GM19328 (cell line): Measurements from ENCODE around the gene EXOC7.

ENCODE experiments used
- ATAC-seq: cut with Tn5 transposase; IDR thresholded peaks from one replicate; pipeline ENCODE4 v1.9.1; 2021; ENCODE audit warnings: mild to moderate bottlenecking, moderate library complexity; ENCODE audit not compliant: unreplicated experiment

Gene EXOC7

GRCh38 chr17:76138896-76139752, 35.5 kb upstream of the EXOC7 start:
- no peak for ATAC-seq

DNA sequence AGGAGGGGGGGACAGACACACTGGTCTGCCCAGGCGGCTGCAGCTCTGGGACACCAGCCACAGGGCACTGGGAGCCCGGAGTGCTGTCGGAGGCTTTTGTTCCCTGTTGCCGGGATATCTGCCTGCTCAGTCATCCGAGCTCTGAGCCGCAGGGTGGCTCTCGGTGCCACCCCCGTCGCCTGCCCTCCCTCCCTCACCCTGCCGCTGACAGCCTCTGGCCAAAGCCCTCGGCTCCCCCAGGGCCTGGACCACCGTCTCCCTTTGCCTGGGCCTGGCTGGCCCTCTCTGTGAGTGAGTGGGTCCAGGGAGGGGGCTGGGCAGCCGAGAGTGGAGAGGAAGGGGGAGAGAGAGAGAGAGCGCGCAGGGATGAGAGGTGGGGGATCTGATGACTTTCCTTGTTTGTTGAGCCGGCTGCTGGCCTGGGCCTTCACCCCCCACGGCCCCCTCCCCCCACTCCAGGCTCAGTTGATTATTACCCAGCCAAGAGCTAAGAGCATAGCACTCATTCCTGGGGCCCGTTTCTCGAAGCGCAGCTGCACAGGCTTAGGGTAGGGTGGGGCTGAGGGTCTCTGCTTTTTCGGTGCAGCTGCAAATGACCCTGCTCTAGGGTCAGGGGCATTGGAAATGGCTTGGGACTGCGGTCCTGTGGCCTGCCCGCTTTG, 34.8 kb upstream of the EXOC7 start:
- no peak for ATAC-seq

DNA sequence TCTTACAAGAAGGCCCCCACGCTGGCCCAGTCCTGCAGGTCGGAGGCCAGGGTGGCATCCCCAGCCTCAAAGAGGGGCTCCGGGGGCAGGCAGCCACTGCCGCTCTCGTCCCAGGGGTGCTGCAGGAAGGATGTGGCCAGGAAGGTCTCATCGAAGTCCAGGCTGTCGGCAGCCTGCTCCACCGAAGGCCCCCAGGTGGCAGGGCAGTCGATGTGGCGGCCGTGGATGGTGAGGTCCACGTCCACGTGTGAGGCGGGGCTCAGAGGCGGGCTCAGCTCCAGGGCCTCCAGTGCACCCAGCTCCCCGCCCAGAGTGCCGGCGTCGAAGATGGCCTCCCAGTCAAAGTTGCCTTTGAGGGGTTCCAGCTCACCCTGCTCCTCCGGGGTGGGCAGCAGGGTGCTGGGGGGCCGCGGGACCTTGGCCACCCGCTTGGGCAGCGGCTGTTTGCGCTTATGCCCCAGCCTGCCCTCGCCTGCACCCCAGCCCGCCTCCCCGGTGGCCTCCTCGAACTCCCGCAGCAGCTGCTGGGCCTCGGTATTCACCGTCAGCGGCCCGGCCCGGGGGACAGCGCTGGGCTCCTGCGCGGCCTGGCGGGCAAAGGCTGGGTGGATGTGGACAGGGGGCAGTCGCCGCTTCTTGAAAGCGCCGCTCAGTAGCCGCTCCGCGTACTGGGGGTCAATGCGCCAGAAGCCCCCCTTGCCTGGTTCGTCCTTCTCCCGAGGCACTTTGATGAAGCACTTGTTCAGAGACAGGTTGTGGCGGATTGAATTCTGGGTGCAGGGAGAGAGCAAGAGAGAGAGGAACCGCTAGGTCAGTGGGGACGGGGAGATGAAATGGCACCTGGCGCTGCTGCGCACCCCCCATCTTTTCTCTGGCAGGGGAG, 34.0 kb upstream of the EXOC7 start:
- no peak for ATAC-seq

- no peak for ATAC-seq
Measured at GRCh38 chr17:76137001-76137350, 33.4 kb upstream of the EXOC7 start.

GRCh38 chr17:76136276-76137000, 32.9 kb upstream of the EXOC7 start:
- no peak for ATAC-seq

DNA sequence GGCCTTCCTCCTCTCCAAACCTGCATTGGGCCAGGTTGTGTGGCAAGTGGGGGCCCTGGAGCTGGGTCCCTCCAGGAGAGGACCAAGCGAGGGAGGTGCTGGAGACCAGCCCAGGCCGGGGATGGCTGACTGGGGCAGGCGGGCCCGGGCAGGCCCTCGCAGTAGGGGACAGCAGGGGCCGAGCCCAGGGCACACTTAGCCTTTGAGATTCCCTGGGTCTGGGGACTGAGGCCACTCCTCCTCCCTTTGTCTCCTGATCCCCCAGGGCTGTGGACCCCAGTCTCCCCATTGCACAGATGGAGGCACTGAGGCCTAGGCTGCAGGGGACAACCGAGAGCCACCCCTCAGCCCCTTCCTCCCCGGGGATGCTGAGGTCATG, 32.2 kb upstream of the EXOC7 start:
- no peak for ATAC-seq

- ATAC-seq = no peak
Measured at GRCh38 chr17:76134911-76135809, 31.6 kb upstream of the EXOC7 start.

DNA sequence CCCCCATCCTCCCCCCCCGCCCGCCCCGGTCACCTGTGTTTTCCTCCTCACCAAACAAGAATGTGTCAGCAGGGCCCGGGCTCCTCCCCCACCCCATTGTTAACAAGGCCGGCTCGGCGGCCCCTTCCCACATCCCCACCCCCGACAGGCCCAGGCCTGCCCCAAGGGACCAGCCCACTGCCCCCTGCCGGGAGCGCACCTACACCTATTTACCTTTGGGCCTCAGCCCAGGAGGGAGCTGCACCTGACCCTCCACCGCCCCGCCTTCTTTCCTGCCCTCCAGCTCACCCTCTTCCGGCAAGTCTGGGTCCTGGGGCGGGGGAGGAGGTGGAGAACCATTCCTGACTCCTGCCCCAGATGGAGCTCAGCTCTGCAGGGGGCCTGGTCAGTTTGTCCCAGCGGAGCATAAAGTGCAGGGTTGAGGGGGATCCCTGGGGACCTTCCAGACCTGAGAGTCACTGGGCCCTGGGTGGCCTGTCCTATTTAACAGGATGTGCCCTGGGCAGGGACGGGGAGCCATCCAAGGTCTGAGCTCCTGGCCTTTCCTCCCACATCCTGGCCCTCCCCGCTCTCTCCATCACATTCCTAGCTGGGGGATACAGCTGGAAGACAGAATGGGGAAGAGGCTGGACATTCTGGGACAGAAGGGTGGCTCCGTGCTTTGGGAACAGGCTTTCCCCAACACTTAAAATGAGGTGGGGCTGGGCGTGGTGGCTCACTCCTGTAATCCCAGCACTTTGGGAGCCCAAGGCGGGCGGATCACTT, 29.2 kb upstream of the EXOC7 start:
- no peak for ATAC-seq

DNA sequence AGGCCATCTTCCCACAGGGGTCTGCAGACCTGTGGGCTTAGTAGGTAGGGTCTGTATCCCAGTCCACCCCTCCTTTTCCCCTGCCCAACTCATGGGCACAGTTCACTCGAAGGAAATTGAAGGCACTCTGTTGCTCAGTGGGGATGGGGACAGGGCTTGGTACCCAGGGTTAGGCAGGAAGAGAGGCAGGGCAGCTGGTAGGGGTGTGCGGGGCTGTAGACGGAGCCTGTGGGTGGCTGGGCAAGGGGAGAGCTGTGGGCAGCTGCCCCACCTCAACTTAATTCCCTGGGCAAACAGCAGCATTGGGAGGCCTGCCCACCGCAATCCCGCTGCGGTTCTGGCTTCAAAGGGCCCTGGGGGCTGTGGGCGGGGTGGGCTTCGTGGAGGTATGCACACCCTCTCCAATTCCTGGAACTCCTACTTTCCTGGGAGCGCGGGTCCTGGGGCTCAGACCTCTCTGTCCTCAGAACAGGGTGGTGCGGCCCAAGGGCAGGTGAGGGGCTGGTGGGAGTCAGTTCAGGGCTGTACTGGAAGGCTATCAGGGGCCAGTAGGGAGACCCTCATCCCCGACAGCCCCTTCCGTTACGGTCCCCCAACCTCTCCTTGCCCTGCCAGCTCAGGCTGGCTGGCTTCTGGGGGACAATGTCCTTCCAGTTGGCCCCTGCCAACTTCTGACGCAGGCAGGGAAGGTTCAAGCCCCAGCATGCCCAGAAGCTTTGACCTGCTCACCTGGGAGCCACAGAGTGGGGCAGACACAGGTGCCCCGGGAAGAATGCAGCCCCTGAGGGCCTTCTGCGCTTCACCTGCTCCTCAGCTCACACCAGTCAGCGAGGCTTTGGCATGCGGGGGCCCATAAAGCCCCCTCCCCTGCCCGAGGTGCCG, 28.3 kb upstream of the EXOC7 start:
- no peak for ATAC-seq

DNA sequence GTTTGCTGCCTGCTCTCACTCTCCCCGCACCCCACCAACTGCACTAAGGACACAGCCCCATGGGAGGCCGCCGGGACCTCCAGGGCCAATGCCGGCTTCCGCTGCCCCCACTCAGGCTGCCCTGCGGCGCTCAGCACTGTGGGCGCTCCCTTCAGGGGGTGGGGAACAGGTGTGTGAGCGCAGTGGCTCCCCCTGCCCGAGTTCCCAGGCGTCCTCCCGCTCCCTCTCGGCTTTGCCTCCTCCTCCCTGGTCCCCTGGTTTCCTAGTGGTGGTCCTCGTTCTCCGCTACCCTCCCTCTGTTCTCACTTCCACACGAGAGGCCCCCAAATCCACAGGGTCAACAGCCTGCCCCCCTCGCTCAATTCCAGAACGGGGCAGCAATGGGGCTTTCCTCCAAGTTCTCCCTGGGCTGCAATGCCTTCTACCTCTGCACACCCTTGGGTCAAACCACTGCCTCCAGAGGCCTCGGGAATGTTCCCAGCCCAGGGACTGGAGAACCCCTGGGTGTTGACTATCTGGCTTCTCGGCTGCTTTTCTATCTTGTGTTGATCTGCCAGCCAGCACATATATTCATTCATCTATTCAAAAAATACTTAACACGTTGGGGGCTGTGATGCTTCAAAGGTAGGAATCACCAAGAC, 27.6 kb upstream of the EXOC7 start:
- no peak for ATAC-seq

GRCh38 chr17:76130473-76130872, 26.9 kb upstream of the EXOC7 start:
- ATAC-seq = no peak

DNA sequence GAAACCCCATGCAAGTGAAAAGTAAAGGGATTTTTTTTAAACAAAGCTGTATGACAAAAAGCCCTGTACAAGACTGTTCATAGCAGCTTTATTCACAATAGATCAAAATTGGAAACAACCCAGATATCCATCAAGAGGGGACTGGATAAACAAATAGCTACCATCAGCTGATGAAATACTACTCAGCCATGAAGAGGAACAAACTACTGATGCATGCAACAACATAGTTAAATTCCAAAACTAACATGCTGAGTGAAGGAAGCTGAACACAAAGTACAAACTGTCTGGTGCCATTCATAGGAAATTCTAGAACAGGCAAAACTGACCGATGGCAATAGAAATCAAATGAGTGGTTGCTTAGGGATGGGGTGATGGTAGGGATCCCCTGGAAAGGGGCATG, 22.3 kb upstream of the EXOC7 start:
- ATAC-seq = no peak

DNA sequence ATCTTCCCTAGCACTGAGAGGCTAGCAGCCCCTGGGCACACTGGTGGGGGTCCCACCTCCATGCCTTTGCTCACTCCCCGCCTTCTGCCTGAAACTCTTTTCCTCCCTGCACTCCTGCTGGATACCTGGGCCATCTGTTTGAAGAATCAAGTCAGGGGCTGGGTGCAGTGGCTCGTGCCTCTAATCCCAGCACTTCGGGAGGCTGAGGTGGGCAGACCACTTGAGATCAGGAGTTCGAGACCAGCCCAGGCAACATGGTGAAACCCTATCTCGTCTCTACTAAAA, 21.7 kb upstream of the EXOC7 start:
- ATAC-seq = no peak

- no peak for ATAC-seq
Measured at GRCh38 chr17:76124582-76125390, 21.2 kb upstream of the EXOC7 start.

DNA sequence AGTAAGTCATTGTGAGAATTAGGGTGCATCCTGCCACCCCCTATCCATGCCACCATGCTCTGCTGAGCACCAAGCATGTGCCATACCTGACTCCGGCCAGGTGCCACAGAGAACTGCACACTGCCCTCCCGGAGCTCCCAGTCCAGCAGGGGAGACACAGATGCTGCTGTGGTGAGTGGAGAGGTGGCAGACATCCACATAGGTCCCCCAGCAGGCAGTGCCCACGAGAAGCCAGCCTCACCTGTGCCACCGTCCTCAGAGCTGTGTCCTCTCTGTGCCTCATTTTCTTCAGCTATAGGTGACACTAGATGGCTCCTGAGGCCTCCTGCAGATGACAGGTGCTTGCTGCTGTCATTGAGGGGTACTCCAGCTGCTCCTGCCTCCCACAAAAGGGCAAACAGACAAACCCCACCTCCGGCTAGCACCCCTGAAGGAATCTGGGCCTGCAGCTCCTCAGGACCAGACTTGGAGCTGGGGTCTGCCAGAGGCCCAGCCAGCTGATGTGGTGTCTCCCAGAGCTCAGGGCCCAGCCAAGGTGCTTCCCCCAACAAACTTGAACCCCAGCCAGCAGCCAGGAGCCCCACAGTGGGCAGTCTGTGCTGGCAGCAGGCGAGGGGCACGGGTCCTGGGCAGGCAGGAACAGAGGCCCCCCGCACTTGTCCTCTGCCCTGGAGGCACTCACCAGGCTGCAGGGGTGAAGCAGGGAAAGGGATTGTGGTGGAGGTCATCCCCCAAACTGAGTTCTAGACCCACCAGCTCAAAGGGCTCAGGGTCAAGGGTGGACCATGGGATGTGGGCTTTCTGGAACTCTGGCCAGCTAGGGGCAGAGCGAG, 20.4 kb upstream of the EXOC7 start:
- ATAC-seq = no peak

GRCh38 chr17:76123191-76123499, 19.6 kb upstream of the EXOC7 start:
- ATAC-seq = no peak
